HG03432 (cell line): ENCODE results near the gene OR7G3.

Experiments
- ATAC-seq: cut with Tn5 transposase; IDR thresholded peaks from one replicate; pipeline ENCODE4 v1.9.1; 2021; ENCODE audit warnings: mild to moderate bottlenecking, moderate library complexity; ENCODE audit not compliant: unreplicated experiment

The OR7G3 gene

DNA sequence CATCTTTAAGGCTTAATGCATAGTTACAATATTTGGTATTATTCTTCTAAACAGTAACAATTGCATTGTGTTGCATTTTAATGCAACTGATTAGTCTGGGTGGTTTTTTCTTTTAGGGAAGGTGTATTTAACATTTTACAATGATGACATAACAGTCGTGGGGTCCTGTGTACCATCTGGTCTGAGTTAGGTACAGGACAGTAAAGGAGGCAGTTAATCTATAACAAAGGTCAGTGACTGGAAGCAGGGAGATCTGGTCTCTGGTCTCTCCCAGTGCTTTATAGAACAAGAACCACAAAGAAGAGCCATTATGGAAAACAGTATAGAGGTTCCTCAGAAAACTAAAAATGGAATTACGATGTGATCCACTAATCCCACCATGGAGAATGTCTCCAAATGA lies 16.8 kb downstream of the OR7G3 start:
- no peak for ATAC-seq

- no peak for ATAC-seq
These were observed 19.4 kb downstream of the OR7G3 start, which contains the start of gene OR7G2 for GRCh38 chr19:9107375-9107774. TSS of gene OR7G2 (minus strand) at chr19:9107475. CDS start at chr19:9103243, 4,232 bp downstream.

DNA sequence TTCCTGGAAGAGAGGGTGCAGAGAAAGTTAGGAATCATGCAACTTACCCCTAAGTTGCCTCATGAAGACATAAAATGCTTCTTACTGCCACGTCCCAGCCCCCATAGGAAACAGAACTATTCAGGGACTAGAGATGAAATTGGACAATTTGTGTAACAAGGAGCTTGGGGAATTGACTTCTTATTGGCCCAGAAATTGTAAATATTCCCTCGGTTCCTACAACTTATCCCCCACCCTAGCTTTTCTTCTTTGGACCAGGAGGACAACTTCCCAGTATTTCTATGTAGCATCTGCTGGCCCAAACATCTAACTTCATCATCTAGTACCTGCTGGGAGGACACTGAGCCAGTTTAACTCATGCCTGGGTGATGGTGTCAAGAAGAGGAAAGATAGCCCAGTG lies 40.0 kb downstream of the OR7G3 start, which contains the start of gene OR1M1:
OR1M1 (plus strand) TSS at position 301 of the 400 bp plus-strand sequence. CDS start 6,184 bp downstream, outside the sequence.
- no peak for ATAC-seq

DNA sequence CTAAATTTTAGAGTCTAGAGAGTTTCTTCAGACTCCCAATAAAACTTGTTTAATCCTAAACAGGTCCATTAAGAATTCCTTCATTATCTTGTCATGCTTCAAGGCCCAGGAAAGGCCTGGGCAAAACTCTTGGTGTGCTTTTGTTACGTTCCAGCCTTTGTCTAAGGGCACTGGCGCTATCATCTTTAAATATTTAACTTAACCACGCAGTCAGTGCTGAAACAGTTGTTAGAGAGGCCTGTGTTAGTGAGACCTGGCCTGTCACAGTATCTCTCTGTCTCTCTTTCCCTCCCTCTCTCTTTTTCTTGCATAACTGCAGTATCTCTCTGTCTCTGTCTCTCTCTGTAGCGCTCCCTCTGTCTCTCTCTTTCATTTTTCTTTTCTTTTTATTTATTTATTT lies 48.1 kb downstream of the OR7G3 start:
- no peak for ATAC-seq

DNA sequence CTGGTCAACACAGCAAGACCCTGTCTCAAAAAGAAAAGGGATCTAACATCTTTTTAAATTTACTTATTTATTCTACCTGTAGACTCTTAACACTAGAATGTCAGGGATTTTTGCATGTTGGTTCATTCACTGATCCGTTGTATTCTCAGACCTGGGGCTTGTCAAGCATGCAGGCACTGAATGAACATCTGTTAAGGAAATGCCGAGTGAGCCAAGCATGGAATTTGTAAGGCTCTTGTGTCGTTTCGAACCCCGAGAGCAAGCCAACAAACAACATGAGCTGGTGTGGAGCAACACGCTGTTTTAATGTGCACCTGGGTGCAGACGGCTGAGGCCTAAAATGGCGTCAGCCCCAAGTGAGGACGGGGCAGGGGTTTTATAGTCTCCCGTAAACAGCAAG lies 49.8 kb downstream of the OR7G3 start:
- ATAC-seq, result no peak
